ENCODE data around the gene ABHD6.
"Not testable (repeated sequence)": the region's sequence is repeated elsewhere in the genome, so short reads cannot be mapped to it uniquely, and the experiment has no call there.

Gene ABHD6

DNA sequence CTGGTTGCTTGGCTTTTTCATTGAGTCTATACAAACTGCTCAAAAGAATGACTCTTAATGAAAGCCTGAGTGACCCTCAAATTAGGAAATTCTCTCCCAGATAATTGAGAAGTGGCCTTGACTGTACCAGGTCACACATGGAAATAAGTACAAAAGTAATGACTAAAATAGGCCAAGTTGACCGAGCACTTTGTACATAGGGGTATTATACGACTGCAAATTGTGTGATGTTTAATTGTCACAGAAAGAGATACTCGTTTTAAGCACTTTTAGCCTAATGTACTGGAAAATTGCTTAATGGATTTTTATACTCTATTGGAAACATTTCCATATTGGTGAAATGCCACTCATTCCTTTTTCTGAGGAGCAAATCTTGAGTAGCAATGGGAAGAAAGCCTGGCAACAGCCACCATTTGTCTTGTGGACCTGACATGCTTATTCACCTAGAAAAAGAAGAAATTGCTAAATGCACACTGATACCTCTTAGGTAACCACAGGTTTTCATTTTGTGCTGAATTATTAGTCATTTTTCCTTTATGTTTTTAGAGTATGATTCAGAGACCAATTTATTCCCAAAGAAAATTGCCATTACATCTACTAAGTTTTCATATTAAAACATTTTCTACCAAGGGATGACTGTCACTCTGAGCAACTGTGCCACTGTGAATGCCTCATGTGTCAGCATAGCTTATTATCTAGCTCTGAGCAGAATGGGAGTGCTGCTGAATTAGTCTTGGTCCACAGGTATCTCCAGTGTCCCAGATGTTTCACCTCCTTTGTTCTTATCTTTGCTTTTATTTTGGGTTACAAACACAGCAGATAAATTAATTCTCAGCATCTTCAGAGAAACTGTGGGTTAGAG lies 86.2 kb downstream of the ABHD6 start:
- no peak for DNase-seq (ENCODE audit: low read depth in 2 of 2)

GRCh38 chr3:58324391-58325390 lies 87.1 kb downstream of the ABHD6 start:
- DNase-seq (ENCODE audit: low read depth in 2 of 2): no peak

DNA sequence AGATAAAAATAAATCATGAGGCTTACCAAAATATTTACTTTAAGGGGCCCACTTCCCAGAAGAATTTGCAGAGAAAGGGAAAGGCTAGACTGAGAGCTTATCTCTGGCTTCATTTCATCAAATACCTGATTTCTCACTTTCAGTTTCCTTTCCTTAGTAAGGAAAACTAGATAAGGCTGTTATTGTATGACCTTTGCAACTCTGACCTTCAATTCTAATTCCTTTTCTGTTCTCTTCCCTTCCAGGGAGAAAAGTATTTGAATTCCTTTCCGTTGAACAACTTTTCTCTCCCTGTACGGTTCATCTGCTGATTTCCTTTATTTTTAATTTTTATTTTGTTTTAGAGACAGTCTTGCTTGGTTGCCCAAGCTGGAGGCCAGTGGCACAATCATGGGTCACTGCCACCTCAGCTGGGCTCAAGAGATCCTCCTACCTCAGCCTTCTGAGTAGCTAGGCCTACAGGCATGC lies 88.0 kb downstream of the ABHD6 start:
- no peak for DNase-seq (ENCODE audit: low read depth in 2 of 2)

DNA sequence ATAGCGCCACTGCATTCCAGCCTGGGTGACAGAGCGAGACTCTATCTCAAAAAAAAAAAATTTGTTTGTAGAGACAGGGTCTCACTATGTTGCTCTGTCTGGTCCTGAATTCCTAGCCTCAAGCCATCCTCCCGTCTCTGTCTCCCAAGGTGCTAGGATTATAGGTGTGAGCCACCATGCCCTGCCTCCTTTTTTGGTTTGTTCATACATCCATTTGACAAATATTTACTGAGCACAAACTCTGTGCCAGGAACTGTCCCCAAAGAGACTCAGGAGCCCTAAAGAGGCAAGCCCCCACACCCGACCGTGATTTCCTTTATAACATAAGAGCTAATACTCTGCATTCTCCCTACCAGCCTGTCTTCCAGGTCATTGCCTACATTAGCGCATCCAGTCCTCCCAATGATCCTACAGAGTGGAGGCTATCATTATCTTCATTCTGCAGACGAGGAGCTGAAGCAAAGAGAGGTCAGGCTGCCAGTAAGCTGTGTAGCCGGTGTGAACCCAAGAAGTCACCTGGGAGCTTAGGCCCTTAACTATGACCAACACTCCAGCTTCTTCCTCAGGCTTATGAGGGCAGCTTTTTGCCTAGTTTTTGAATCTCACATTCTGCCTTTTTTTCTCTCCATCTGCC lies 88.8 kb downstream of the ABHD6 start:
- no peak for DNase-seq (ENCODE audit: low read depth in 2 of 2)

DNA sequence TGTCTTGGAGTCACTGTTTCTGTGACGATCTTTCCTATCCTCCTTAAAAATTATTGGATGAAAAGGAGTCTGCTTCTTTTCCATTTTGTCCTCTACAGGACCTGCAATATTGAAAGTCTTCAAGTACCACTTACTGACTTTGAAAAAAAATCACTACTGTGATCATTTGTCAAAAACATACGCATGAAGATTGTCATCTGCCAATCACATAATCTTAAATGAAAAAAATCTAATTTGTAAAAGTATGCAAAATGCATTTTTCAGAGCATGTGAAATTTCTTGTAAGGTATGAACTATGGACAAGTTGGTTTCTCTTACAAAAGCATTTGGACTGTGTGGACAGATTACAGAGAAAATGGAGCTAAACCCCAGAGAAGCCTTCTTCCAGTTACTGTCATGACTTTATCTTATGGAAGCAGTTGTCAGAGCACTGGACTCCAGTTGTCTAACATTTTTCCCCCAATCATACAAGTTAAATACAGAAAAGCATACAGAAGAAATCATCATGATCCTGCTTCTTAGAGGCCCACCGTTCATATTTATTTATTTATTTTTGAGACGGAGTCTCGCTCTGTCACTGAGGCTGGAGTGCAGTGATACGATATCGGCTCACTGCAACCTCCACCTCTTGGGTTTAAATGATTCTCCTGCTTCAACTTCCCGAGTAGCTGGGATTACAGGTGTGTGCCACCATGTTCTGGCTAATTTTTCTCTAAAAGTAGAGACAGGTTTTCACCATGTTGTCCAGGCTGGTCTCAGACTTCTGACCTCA lies 91.7 kb downstream of the ABHD6 start:
- no peak for DNase-seq (ENCODE audit: low read depth in 2 of 2)

DNA sequence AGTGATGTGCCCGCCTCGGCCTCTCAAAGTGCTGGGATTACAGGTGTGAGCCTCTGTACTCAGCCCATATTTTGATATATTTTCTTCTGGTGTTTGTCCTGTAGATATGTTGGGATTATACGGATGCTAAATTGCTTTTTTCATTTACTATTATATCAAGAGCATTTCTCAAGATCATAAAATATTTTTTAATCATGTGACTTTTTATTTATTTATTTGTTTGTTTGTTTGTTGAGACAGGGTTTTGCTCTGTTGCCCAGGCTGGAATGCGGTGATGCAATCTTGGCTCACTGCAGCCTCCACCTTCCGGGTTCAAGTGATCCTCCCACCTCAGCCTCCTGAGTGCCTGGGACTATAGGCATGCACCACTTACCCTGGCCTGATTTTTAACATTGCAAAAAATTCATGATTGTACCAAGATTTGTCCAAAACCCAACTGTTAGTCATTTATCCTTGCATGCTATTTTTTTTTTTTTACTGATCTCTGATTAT lies 92.4 kb downstream of the ABHD6 start:
- DNase-seq (ENCODE audit: low read depth in 2 of 2): no peak

- DNase-seq (ENCODE audit: low read depth in 2 of 2): no peak
Measured at GRCh38 chr3:58331593-58332152, 94.1 kb downstream of the ABHD6 start.

DNA sequence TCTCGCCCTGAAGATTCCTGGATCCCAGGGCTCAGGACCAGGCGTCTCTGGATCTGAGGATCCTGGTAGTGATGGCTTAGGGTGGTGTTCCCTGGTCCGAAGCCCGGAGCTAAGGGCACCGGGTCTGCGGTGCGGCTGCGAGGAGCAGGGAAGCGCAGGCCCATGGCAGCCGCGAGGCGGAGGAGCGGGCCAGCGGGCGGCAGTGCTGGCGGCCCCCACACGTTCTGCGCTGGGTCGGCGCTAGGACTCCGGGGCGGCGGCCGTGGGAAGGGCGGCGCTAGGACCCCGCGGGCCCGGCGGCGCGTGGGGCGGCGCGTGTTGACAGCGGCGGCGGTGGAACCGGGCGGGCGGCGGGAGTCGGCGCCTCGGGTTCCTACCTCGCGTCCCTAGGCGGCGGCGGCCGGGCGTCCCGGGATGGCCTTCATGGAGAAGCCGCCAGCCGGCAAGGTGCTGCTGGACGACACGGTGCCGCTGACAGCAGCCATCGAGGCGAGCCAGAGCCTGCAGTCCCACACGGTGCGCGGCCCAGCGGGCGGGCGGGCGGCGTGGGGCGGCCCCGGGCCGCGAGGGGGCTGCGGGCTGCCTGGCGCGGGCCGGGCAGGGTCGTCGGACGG lies 95.1 kb downstream of the ABHD6 start, which contains the start of gene PXK:
TSS of gene PXK (plus strand) at position 318 of the 614 bp plus-strand sequence. CDS start at position 415, 97 bp downstream.
- DNase-seq (ENCODE audit: low read depth in 2 of 2): peak; percentile 54 to 64

DNA sequence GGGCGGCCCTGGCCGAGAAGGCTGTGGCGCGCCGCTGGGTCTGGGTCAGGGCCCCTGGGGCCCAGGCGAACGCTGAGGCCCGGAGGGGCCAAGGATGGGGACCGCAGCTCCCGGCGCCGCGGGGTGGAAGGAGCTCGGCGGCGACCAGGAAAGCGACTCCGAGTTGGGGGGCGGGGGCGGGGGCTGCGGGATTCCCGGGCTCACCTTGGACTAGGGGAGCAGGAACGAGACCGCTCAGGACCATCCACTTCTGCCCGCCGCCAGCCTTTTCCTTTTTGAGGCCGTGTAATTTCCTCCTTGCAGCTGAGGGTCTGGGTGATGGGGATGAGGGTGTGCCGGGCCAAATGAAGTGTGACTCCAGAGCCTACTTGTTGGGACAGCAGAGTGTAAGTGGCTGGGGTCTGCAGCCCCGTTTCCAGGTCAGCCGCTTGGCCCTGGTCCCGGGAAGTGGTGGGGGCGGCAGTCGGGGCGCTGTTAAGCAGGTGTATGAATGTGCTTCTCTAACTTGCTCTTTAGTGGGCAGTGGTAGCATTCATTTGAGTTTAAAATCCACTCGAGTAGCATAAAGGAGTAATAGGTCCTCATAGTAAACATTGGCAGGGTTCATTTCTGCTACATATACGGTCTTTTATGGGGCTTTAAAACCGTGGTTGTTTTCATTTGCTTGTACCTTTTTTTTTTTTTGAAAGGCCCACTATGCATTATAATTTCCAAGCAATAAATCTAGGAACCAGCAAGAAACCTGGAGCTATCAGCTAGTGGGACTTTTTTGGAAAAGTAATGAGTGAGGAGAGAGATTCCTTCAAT lies 95.8 kb downstream of the ABHD6 start:
- DNase-seq (ENCODE audit: low read depth in 2 of 2): no peak

DNA sequence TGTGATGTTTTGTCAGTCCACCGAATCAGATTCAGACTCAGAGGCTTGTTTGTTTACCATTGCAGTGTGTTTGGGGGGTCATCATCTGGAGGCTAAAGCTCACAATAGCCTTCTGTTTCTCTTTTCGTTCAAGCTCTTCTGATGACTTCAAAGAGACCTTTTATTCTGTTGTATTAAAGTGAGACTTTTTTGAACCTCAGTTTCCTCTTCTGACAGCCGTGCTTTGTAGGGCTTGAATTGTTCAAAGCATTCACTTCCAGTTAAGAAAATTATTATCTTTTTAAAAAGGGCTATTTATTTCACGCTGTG lies 96.4 kb downstream of the ABHD6 start:
- DNase-seq (ENCODE audit: low read depth in 2 of 2): no peak

GRCh38 chr3:58334506-58334884 lies 96.9 kb downstream of the ABHD6 start:
- DNase-seq (ENCODE audit: low read depth in 2 of 2): no peak

DNA sequence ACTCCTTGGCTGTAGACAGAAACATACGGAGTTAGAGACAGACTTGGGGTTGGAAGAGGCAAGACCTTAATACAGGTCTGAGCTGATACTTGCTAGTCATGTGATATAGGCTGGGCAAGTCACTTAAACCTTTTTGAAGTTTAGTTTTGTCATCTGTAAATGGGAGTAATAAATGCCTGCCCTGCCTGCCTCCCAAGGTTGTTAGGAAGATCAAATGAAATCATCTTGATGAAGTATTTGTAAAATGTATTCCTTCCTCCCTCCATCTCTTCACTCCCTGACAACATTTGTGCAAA lies 98.0 kb downstream of the ABHD6 start:
- no peak for DNase-seq (ENCODE audit: low read depth in 2 of 2)

- DNase-seq (ENCODE audit: low read depth in 2 of 2): peak; percentile 70 to 74
Measured at GRCh38 chr3:58336135-58336882, 98.7 kb downstream of the ABHD6 start.

DNA sequence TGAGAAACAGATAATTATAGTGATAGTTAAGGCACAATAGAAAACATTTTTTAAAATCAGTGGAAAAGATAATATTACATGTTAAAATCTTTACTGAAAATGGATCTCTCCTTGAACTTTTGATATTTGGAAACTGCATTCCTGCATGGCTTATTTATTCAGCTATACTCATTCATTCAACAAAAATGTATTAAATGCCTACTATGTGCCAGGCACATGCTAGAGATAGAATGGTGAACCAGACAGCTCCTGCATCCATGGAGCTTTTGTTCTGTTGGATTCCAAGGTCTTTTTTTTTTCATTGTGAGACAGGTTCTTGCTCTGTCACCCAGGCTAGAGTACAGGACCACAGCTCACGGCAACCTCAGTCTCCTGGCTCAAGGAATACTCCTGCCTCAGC lies 99.6 kb downstream of the ABHD6 start:
- DNase-seq (ENCODE audit: low read depth in 2 of 2): no peak

DNA sequence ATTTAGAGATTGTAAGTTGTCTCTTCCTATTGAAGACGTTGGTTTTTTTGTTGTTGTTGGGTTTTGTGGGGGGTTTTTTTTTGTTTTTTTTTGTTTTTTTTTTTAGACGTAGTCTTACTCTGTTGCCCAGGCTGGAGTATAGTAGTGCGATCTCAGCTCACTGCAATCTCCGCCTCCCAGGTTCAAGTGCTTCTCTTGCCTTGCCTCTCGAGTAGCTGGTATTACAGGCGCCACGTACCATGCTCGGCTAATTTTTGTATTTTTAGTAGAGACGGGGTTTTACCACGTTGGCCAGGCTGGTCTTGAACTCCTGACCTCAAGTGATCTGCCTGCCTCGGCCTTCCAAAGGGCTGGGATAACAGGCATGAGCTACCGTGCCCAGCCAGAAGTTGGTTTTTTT lies 101.6 kb downstream of the ABHD6 start:
- DNase-seq (ENCODE audit: low read depth in 2 of 2): not testable (repeated sequence)

- DNase-seq (ENCODE audit: low read depth in 2 of 2): no peak
Measured at GRCh38 chr3:58340594-58341244, 103.1 kb downstream of the ABHD6 start.

- no peak for DNase-seq (ENCODE audit: low read depth in 2 of 2)
Measured at GRCh38 chr3:58341376-58341775, 103.8 kb downstream of the ABHD6 start.

- DNase-seq (ENCODE audit: low read depth in 2 of 2): no peak
Measured at GRCh38 chr3:58342676-58343075, 105.1 kb downstream of the ABHD6 start.
